ENCODE measurements around the gene BRDT. TPM values are rescaled to one million over a fixed set of nuclear protein-coding genes. Genes with fewer than 3 reads are reported as not detected.

The BRDT gene
- total and polyA plus RNA-seq, 2 of the 13 experiments (the other 11 are each of a cell fraction or from before 2014, with no cell fraction given): not detected

DNA sequence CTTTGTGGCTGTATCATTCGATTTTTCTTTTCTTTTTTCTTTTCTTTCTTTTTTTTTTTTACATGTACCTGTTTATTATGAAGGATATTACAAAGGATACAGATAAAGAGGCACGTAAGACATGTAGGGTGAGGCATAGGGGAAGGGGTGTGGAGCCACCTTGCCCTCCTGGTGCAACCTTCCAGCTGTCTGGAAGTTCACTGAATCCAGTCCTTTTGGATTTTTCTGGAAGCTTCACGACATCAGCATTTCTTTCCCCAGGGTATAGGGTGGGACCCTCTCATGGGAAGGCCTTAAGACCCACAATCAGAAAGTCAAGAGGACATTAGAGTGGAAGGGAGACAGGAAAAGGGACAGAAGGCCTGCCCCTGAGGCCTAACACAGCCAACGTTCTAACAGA, 33.2 kb upstream of the BRDT start (continued):
- TF ChIP-seq, protein P1, sequence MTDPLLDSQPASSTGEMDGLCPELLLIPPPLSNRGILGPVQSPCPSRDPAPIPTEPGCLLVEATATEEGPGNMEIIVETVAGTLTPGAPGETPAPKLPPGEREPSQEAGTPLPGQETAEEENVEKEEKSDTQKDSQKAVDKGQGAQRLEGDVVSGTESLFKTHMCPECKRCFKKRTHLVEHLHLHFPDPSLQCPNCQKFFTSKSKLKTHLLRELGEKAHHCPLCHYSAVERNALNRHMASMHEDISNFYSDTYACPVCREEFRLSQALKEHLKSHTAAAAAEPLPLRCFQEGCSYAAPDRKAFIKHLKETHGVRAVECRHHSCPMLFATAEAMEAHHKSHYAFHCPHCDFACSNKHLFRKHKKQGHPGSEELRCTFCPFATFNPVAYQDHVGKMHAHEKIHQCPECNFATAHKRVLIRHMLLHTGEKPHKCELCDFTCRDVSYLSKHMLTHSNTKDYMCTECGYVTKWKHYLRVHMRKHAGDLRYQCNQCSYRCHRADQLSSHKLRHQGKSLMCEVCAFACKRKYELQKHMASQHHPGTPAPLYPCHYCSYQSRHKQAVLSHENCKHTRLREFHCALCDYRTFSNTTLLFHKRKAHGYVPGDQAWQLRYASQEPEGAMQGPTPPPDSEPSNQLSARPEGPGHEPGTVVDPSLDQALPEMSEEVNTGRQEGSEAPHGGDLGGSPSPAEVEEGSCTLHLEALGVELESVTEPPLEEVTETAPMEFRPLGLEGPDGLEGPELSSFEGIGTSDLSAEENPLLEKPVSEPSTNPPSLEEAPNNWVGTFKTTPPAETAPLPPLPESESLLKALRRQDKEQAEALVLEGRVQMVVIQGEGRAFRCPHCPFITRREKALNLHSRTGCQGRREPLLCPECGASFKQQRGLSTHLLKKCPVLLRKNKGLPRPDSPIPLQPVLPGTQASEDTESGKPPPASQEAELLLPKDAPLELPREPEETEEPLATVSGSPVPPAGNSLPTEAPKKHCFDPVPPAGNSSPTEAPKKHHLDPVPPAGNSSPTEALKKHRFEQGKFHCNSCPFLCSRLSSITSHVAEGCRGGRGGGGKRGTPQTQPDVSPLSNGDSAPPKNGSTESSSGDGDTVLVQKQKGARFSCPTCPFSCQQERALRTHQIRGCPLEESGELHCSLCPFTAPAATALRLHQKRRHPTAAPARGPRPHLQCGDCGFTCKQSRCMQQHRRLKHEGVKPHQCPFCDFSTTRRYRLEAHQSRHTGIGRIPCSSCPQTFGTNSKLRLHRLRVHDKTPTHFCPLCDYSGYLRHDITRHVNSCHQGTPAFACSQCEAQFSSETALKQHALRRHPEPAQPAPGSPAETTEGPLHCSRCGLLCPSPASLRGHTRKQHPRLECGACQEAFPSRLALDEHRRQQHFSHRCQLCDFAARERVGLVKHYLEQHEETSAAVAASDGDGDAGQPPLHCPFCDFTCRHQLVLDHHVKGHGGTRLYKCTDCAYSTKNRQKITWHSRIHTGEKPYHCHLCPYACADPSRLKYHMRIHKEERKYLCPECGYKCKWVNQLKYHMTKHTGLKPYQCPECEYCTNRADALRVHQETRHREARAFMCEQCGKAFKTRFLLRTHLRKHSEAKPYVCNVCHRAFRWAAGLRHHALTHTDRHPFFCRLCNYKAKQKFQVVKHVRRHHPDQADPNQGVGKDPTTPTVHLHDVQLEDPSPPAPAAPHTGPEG (CRISPR knock-in tag; IDR thresholded peaks at IDR 0.05): no peak
- TF ChIP-seq ZNF501 (CRISPR knock-in tag; IDR thresholded peaks at IDR 0.05): no peak
- no peak for TF ChIP-seq TOE1 (CRISPR knock-in tag; IDR thresholded peaks at IDR 0.05)
- TF ChIP-seq NAIF1 (CRISPR knock-in tag; IDR thresholded peaks at IDR 0.05; ENCODE audit: borderline replicate concordance): no peak
- TF ChIP-seq, protein P2, sequence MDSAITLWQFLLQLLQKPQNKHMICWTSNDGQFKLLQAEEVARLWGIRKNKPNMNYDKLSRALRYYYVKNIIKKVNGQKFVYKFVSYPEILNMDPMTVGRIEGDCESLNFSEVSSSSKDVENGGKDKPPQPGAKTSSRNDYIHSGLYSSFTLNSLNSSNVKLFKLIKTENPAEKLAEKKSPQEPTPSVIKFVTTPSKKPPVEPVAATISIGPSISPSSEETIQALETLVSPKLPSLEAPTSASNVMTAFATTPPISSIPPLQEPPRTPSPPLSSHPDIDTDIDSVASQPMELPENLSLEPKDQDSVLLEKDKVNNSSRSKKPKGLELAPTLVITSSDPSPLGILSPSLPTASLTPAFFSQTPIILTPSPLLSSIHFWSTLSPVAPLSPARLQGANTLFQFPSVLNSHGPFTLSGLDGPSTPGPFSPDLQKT (CRISPR knock-in tag; IDR thresholded peaks at IDR 0.05; ENCODE audit: borderline replicate concordance): no peak
- TF ChIP-seq, protein P3, sequence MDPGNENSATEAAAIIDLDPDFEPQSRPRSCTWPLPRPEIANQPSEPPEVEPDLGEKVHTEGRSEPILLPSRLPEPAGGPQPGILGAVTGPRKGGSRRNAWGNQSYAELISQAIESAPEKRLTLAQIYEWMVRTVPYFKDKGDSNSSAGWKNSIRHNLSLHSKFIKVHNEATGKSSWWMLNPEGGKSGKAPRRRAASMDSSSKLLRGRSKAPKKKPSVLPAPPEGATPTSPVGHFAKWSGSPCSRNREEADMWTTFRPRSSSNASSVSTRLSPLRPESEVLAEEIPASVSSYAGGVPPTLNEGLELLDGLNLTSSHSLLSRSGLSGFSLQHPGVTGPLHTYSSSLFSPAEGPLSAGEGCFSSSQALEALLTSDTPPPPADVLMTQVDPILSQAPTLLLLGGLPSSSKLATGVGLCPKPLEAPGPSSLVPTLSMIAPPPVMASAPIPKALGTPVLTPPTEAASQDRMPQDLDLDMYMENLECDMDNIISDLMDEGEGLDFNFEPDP (CRISPR knock-in tag; conservative IDR thresholded peaks at IDR 0.05): no peak
- TF ChIP-seq, protein P4, sequence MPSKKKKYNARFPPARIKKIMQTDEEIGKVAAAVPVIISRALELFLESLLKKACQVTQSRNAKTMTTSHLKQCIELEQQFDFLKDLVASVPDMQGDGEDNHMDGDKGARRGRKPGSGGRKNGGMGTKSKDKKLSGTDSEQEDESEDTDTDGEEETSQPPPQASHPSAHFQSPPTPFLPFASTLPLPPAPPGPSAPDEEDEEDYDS (CRISPR knock-in tag; IDR thresholded peaks at IDR 0.05): no peak

All from HepG2 (cell line).